Keratinocyte (primary cell): Measurements from ENCODE around the gene KCNS3.

Experiments used
- EZH2 ChIP-seq: IDR thresholded peaks from one replicate; pipeline ENCODE4 v1.6.1; 2012; ENCODE audit warnings: inconsistent platforms, mild to moderate bottlenecking, low read length, moderate library complexity
- TF ChIP-seq, protein P1 (sequence below), 3 experiments: IDR thresholded peaks in 1 of 3; conservative IDR thresholded peaks in 1 of 3; optimal IDR thresholded peaks in 1 of 3; 2 replicates in 2 of 3; 3 replicates in 1 of 3; pipeline versions ENCODE3 to v1.5.1; 2011; ENCODE audit warnings: low read length in 3 of 3, mild to moderate bottlenecking in 3 of 3, moderate library complexity in 2 of 3, control low read depth in 1 of 3, inconsistent platforms in 1 of 3; ENCODE audit not compliant: insufficient read depth in 2 of 3; ENCODE audit errors: extremely low read depth in 1 of 3

DNA sequence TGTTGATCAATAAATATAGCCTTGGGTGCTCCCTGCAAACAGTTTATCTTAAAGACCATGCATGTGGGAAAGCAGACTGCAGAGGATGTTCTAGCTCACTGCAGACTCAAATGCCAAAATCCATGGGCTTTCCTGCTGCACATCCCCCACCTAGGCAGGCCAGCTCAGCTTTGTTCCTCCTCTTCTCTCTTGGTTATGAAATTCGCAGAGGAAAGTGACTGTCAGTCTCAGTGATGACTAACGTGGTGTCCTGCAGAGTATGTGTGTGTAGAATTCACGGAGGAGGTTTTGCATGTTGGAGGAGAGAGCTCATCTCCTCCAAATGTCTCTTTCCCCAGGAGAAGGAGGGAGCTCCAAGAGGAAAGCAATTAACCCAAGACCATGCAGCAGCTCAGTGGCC lies 21.4 kb upstream of the KCNS3 start:
- TF ChIP-seq, protein P1, sequence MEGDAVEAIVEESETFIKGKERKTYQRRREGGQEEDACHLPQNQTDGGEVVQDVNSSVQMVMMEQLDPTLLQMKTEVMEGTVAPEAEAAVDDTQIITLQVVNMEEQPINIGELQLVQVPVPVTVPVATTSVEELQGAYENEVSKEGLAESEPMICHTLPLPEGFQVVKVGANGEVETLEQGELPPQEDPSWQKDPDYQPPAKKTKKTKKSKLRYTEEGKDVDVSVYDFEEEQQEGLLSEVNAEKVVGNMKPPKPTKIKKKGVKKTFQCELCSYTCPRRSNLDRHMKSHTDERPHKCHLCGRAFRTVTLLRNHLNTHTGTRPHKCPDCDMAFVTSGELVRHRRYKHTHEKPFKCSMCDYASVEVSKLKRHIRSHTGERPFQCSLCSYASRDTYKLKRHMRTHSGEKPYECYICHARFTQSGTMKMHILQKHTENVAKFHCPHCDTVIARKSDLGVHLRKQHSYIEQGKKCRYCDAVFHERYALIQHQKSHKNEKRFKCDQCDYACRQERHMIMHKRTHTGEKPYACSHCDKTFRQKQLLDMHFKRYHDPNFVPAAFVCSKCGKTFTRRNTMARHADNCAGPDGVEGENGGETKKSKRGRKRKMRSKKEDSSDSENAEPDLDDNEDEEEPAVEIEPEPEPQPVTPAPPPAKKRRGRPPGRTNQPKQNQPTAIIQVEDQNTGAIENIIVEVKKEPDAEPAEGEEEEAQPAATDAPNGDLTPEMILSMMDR (optimal IDR thresholded peaks at IDR 0.05 in 1 of 3, IDR thresholded peaks at IDR 0.05 in 1 of 3, conservative IDR thresholded peaks at IDR 0.05 in 1 of 3; ENCODE audit: extremely low read depth in 1 of 3, insufficient read depth in 2 of 3, low read length in 3 of 3) = no peak
- TF ChIP-seq EZH2 = no peak
